Thoracic aorta (tissue), 2 donors: ENCODE data around the gene POP5. TPM values are rescaled to one million over a fixed set of nuclear protein-coding genes. Genes with fewer than 3 reads are reported as not detected.
A peak's percentile ranks its signal among the peaks of the same experiment; 100 is the strongest.

ENCODE experiments used
- ATAC-seq: fragments of 150-250 bp; one replicate; pipeline ENCODE4 v1.8.0; 2017; ENCODE audit warnings: low read depth; ENCODE audit not compliant: insufficient number of reproducible peaks, low FRiP score
- DNase-seq: peaks from one replicate; pipeline ENCODE4 v3.0.0-alpha.2; 2020; ENCODE audit warnings: low spot score
- H3K27ac ChIP-seq, 2 donors: fragments of 200-600 bp; sonication (generic); 1 replicate in 1 of 2; 2 replicates in 1 of 2; pipeline ENCODE4 v1.5.1; 2016; ENCODE audit warnings: mild to moderate bottlenecking in 2 of 2, moderate library complexity in 2 of 2
- H3K27me3 ChIP-seq: fragments of 200-600 bp; sonication (generic); replicated peaks from 2 replicates; pipeline ENCODE4 v1.6.0; 2016; ENCODE audit warnings: mild to moderate bottlenecking; ENCODE audit not compliant: insufficient read depth
- H3K36me3 ChIP-seq: fragments of 200-600 bp; sonication (generic); one replicate; pipeline ENCODE4 v1.5.1; 2016
- H3K4me1 ChIP-seq, 2 donors: fragments of 200-600 bp; sonication (generic); 1 replicate in 1 of 2; 2 replicates in 1 of 2; pipeline versions ENCODE4 v1.5.1 to v1.6.0; 2016; ENCODE audit warnings: low read depth in 2 of 2, mild to moderate bottlenecking in 1 of 2; ENCODE audit not compliant: control insufficient read depth in 1 of 2
- H3K4me3 ChIP-seq: fragments of 200-600 bp; sonication (generic); 2 replicates; pipeline ENCODE4 v1.5.1; 2016; ENCODE audit warnings: mild to moderate bottlenecking
- H3K9me3 ChIP-seq: fragments of 200-600 bp; sonication (generic); 2 replicates; pipeline ENCODE4 v1.5.1; 2016
- CTCF ChIP-seq: fragments of 200-600 bp; sonication (generic); IDR thresholded peaks from one replicate; pipeline ENCODE4 v1.5.1; 2019; ENCODE audit warnings: antibody characterized with exemption
- total RNA-seq, 2 donors: library from RNA; depleted of rRNA; stranded (reverse); fragments of >200 nt; gene quantifications; one replicate each; pipeline versions ENCODE4 v1.1.0 to v1.2.3, GENCODE V29; 2016

The POP5 gene, protein sequence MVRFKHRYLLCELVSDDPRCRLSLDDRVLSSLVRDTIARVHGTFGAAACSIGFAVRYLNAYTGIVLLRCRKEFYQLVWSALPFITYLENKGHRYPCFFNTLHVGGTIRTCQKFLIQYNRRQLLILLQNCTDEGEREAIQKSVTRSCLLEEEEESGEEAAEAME
- 10 to 100 TPM; 22.3 to 42.4 TPM for total RNA-seq

GRCh38 chr12:120580787-120581723 is at the start of gene POP5:
TSS of gene POP5 (minus strand) at chr12:120581402. CDS start at chr12:120581362, 40 bp downstream.
- Histone ChIP-seq H3K27me3 (no peaks in the 10 kb centered on the region), H3K9me3 (no peaks in the 10 kb centered on the region), H3K36me3 (peaks cover 31% of the 10 kb centered on the region), H3K4me3 (peak within 1 kb of the TSS; percentile 85), H3K4me1 (peaks cover 8 to 30% of the 10 kb centered on the region in 2 donors), H3K27ac (peak within 1 kb of the TSS; percentile 38 to 63)
- TF ChIP-seq CTCF: no peak
- DNase-seq (peak; percentile 96), ATAC-seq (peak; percentile 90)

DNA sequence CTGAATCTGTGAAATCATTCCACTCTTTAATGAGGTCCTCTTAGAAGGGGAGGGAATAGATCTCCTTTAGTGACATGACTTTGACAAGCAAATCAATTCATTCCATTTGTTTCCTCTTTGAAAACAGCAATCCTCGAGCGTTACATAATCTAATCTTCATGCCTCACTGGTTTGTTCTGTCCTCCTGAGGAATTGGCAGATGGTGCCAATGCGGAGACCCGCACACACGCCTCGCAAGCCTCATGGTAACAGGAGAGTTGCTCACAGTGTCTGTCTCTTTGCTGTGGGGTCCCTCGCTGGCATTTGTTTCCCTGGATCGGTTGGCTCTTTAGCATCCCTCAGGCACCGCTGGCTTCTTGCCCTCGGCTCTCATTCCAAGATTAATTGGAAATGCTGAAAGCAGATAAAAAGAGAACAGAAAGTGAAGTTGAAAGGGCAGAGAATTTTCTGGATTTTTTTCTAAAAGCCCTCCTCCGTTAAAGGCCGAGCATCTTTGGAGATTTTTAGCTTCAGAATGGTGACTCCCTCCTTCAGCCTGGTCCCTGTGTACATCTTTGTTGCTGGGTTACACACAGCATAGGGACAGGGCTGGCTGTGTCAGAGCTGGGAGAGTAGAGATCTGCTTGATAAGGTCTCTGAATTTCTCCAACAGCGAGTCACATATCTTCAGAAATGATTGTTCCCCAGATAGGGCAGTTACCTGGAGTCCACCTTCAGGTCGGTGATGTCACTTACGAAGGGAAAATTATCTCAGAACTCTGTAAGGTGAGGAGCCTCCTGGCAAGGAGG is 49.1 kb upstream of the POP5 start:
- Histone ChIP-seq H3K4me3 (no peak overlapping the region), H3K27ac (no peak overlapping the region), H3K27me3 (no peaks in the 10 kb centered on the region), H3K4me1 (no peaks in the 10 kb centered on the region), H3K36me3 (no peaks in the 10 kb centered on the region), H3K9me3 (no peaks in the 10 kb centered on the region)
- no peak for ATAC-seq
- no peak for TF ChIP-seq CTCF
- DNase-seq: no peak

DNA sequence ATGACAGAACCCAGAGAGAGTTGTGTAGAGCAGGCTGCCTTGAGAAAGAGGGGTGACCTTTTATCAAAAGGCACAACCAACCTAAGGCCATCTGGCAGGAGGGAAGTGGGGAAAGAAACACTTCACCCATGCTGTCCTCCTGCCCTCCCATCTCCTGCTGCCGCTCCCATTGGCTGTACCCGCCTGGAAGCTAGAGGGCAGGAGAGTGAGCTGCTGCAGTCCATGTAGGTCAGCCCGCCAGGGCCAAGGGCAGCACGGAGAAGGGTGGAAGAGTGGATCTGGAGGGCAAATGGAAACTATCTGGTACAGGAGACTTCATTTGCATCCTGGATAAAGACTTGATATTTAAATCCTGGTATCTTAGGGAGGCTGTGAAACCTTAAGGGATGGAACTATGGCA is 47.7 kb upstream of the POP5 start:
- H3K36me3 ChIP-seq: no peaks in the 10 kb centered on the region
- TF ChIP-seq CTCF: no peak
- H3K9me3 ChIP-seq: no peaks in the 10 kb centered on the region
- no peaks in the 10 kb centered on the region for H3K27me3 ChIP-seq
- ATAC-seq (no peak), DNase-seq (no peak)
- no peak overlapping the region for H3K27ac ChIP-seq
- no peaks in the 10 kb centered on the region for H3K4me1 ChIP-seq
- no peak overlapping the region for H3K4me3 ChIP-seq

DNA sequence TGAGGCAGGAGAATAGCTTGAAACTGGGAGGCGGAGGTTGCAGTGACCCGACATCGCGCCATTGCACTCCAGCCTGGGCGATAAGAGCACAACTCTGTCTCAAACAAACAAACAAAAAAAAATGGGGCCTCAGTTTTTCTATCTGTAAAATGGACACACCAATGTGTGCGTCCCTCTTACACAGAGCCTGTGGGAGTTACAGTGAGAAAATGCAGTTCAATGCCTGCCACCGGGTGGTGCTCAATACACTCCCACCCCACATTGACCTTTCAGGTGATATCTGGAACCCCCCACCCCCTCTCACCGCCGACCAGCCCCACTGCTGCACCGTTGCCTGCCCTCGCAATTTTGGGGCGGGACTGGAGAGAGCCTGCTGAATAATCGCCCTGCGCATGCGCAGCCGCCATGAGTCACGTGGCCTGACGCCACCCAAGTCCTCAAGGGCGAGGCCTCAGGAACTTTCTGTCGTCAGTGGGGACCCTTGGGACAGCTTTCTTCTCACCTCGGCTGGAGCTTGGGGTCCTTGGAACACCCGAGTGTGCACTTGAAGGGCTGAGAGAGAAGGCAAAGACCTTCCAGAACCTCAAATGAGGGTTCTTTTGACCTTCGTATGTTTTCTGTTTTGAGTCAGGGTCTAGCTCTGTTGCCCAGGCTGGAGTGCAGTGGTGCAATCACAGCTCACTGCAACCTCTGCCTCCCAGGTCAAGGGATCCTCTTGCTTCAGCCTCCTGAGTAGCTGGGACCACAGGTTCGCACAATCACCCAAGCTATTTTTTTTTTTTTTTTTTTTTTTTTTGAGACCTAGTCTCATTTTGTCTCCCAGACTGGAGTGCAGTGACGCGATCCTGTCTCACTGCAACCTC is 44.6 kb upstream of the POP5 start:
- TF ChIP-seq CTCF: no peak
- H3K4me3 ChIP-seq: no peak overlapping the region
- no peaks in the 10 kb centered on the region for H3K4me1 ChIP-seq
- DNase-seq: no peak
- no peak overlapping the region for H3K27ac ChIP-seq
- no peaks in the 10 kb centered on the region for H3K27me3 ChIP-seq
- no peaks in the 10 kb centered on the region for H3K36me3 ChIP-seq
- no peaks in the 10 kb centered on the region for H3K9me3 ChIP-seq
- no peak for ATAC-seq
